T-helper 17 cell (primary cell): ENCODE measurements around the gene AFF3. TPM values are rescaled to one million over a fixed set of nuclear protein-coding genes. Genes with fewer than 3 reads are reported as not detected.

Source experiments
- ATAC-seq: fragments of 150-1000 bp; cut with Tn5 transposase; 2 replicates; pipeline ENCODE4 v1.10.0; 2021; ENCODE audit warnings: mild to moderate bottlenecking, moderate library complexity
- DNase-seq, 3 donors: peaks; one replicate each; pipeline versions ENCODE4 v3.0.0 to v3.0.0-alpha.2; 2020 to 2021
- H3K9me3 ChIP-seq: one replicate; pipeline ENCODE4 v1.7.0; 2013; ENCODE audit warnings: low read length, mild to moderate bottlenecking; ENCODE audit not compliant: control insufficient read depth, poor library complexity, severe bottlenecking
- H3K27ac Mint-ChIP-seq: one replicate; pipeline ENCODE4 v1.8.0; 2022; ENCODE audit warnings: mild to moderate bottlenecking, moderate library complexity, mixed read lengths
- H3K27me3 Mint-ChIP-seq: one replicate; pipeline ENCODE4 v1.8.0; 2022; ENCODE audit warnings: mixed read lengths
- H3K36me3 Mint-ChIP-seq: one replicate; pipeline ENCODE4 v1.8.0; 2022; ENCODE audit warnings: low read depth, mixed read lengths
- H3K4me1 Mint-ChIP-seq: one replicate; pipeline ENCODE4 v1.8.0; 2022; ENCODE audit warnings: mild to moderate bottlenecking, mixed read lengths
- H3K4me3 Mint-ChIP-seq: one replicate; pipeline ENCODE4 v1.8.0; 2022; ENCODE audit warnings: mild to moderate bottlenecking, moderate library complexity, mixed read lengths
- total RNA-seq, 4 donors: library from RNA in 2 of 4; stranded (reverse) in 2 of 4; gene quantifications; one replicate each; pipeline ENCODE4 v1.2.3 and lab custom pipeline; 2022 to 2026

AFF3 gene
- total RNA-seq, 2 donors from 2014 or later, result 6.5 to 14.4 TPM

GRCh38 chr2:99989905-99990304, 152.5 kb downstream of the AFF3 start:
- peaks cover 2% of the 10 kb centered on the region for H3K36me3 Mint-ChIP-seq
- DNase-seq (no peak), ATAC-seq (no peak)
- H3K9me3 ChIP-seq, result no peaks in the 10 kb centered on the region
- peaks cover 2% of the 10 kb centered on the region for H3K4me1 Mint-ChIP-seq
- peaks cover 11% of the 10 kb centered on the region for H3K27me3 Mint-ChIP-seq
- H3K4me3 Mint-ChIP-seq, result no peak overlapping the region
- no peak overlapping the region for H3K27ac Mint-ChIP-seq

GRCh38 chr2:99988599-99988998, 153.8 kb downstream of the AFF3 start:
- no peak overlapping the region for H3K4me3 Mint-ChIP-seq
- H3K36me3 Mint-ChIP-seq, result peaks cover 2% of the 10 kb centered on the region
- ATAC-seq (no peak), DNase-seq (no peak)
- peaks cover 2% of the 10 kb centered on the region for H3K4me1 Mint-ChIP-seq
- H3K27ac Mint-ChIP-seq, result no peak overlapping the region
- H3K27me3 Mint-ChIP-seq, result peaks cover 11% of the 10 kb centered on the region
- no peaks in the 10 kb centered on the region for H3K9me3 ChIP-seq

- H3K9me3 ChIP-seq, result no peaks in the 10 kb centered on the region
- peaks cover 2% of the 10 kb centered on the region for H3K36me3 Mint-ChIP-seq
- ATAC-seq (no peak), DNase-seq (no peak)
- no peak overlapping the region for H3K4me3 Mint-ChIP-seq
- H3K27ac Mint-ChIP-seq, result no peak overlapping the region
- H3K27me3 Mint-ChIP-seq, result peaks cover 11% of the 10 kb centered on the region
- H3K4me1 Mint-ChIP-seq, result peaks cover 2% of the 10 kb centered on the region
Observed at GRCh38 chr2:99987160-99987559, 155.2 kb downstream of the AFF3 start.

GRCh38 chr2:99984799-99985515, 157.4 kb downstream of the AFF3 start:
- DNase-seq, result no peak
- Mint-ChIP-seq H3K4me1 (peaks cover 2% of the 10 kb centered on the region), H3K4me3 (no peak overlapping the region), H3K27me3 (peaks cover 7% of the 10 kb centered on the region), H3K36me3 (no peaks in the 10 kb centered on the region), H3K27ac (no peak overlapping the region)
- no peak for ATAC-seq
- no peaks in the 10 kb centered on the region for H3K9me3 ChIP-seq

DNA sequence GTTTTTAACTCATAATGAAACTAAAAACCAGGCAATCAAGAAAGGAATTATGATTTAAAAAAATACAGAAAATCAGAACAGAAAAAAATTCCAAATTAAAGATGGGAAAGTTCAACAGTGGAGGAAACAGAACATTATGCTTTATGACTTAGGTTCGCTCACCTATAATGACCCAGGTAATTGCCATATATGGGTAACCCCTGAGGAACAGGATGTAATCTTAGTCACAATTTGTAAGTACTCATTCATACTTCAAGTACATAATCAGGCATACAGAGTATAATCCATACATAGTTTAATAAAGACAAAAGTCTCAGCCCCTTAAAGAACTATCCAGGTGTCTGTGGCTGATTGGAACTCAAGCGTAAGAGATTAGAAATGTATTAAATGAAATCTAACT, 159.6 kb downstream of the AFF3 start:
- no peak overlapping the region for H3K4me3 Mint-ChIP-seq
- H3K27me3 Mint-ChIP-seq, result no peaks in the 10 kb centered on the region
- ATAC-seq (no peak), DNase-seq (no peak)
- no peak overlapping the region for H3K27ac Mint-ChIP-seq
- no peaks in the 10 kb centered on the region for H3K36me3 Mint-ChIP-seq
- H3K4me1 Mint-ChIP-seq, result peaks cover 2% of the 10 kb centered on the region
- H3K9me3 ChIP-seq, result no peaks in the 10 kb centered on the region

DNA sequence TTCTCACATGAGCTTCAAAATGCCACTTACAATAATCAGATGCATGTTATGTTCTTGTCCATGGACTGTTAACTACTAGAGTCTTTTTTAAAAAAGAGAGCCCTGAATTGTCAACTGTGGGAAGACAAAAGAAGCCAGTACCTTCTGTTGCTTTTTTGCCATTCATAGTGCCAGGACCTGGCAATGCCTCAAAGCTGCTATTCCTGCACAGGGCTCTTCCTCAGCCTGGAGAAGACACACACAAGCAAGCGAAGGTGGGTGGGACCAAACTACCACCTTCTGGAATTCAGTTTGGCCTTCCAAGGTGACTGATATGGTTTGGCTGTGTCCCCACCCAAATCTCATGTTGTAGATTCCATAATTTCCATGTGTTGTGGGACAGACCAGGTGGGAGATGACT, 160.6 kb downstream of the AFF3 start:
- H3K4me1 Mint-ChIP-seq, result peaks cover 2% of the 10 kb centered on the region
- no peaks in the 10 kb centered on the region for H3K9me3 ChIP-seq
- DNase-seq, result no peak
- no peaks in the 10 kb centered on the region for H3K27me3 Mint-ChIP-seq
- no peak for ATAC-seq
- no peak overlapping the region for H3K4me3 Mint-ChIP-seq
- H3K36me3 Mint-ChIP-seq, result no peaks in the 10 kb centered on the region
- no peak overlapping the region for H3K27ac Mint-ChIP-seq

- Mint-ChIP-seq H3K4me1 (peaks cover 4% of the 10 kb centered on the region), H3K27ac (no peak overlapping the region), H3K4me3 (no peak overlapping the region), H3K36me3 (no peaks in the 10 kb centered on the region), H3K27me3 (no peaks in the 10 kb centered on the region)
- ATAC-seq (no peak), DNase-seq (no peak)
- no peaks in the 10 kb centered on the region for H3K9me3 ChIP-seq
Observed at GRCh38 chr2:99980176-99980575, 162.2 kb downstream of the AFF3 start.

GRCh38 chr2:99977966-99978365, 164.4 kb downstream of the AFF3 start:
- H3K27ac Mint-ChIP-seq, result no peak overlapping the region

GRCh38 chr2:99975386-99975785, 167.0 kb downstream of the AFF3 start:
- ATAC-seq (no peak), DNase-seq (no peak)
- peaks cover 4% of the 10 kb centered on the region for H3K4me1 Mint-ChIP-seq
- no peak overlapping the region for H3K27ac Mint-ChIP-seq
- no peaks in the 10 kb centered on the region for H3K27me3 Mint-ChIP-seq
- H3K4me3 Mint-ChIP-seq, result no peak overlapping the region
- peaks cover 3% of the 10 kb centered on the region for H3K36me3 Mint-ChIP-seq
- no peaks in the 10 kb centered on the region for H3K9me3 ChIP-seq

More at GRCh38 chr2:99977966-99978365, 164.4 kb downstream of the AFF3 start:
- DNase-seq (no peak), ATAC-seq (no peak)
- no peaks in the 10 kb centered on the region for H3K9me3 ChIP-seq
- Mint-ChIP-seq H3K4me3 (no peak overlapping the region), H3K36me3 (no peaks in the 10 kb centered on the region), H3K27me3 (no peaks in the 10 kb centered on the region), H3K4me1 (peaks cover 4% of the 10 kb centered on the region)

GRCh38 chr2:99974682-99975375, 167.6 kb downstream of the AFF3 start:
- no peaks in the 10 kb centered on the region for H3K9me3 ChIP-seq
- Mint-ChIP-seq H3K27me3 (no peaks in the 10 kb centered on the region), H3K4me3 (no peak overlapping the region), H3K27ac (no peak overlapping the region), H3K36me3 (peaks cover 3% of the 10 kb centered on the region), H3K4me1 (peaks cover 4% of the 10 kb centered on the region)
- DNase-seq (no peak), ATAC-seq (no peak)

GRCh38 chr2:99974275-99974674, 168.1 kb downstream of the AFF3 start:
- no peak for ATAC-seq
- H3K27me3 Mint-ChIP-seq, result no peaks in the 10 kb centered on the region
- H3K4me1 Mint-ChIP-seq, result peaks cover 4% of the 10 kb centered on the region
- H3K4me3 Mint-ChIP-seq, result no peak overlapping the region
- no peak overlapping the region for H3K27ac Mint-ChIP-seq
- peaks cover 3% of the 10 kb centered on the region for H3K36me3 Mint-ChIP-seq
- no peak for DNase-seq
- H3K9me3 ChIP-seq, result no peaks in the 10 kb centered on the region

DNA sequence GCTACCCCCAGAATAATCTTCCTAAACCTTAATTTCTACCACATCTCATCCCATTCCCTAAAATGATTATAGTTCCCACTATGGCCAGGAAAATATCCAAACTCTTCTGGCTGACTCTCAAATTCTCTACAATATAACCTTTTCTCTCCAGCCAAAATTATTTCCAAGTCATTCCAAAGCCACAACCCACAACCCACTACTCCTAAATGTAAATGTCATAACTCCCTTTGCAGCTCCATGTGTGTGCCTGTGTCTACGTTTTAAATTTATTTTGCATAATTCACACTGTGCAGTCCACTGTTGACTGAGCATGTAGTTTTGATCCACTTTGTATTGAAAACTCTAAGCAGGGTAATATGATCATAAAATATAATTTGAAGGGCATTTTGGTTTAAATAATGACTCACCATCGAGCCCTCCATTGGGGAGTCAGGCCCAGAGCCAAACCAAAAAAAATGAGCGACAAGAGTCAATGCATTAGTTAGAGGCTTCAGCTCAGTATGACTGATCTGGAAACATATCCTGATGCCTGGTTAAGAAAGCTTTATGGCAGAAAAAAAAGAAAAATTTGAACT, 171.0 kb downstream of the AFF3 start:
- no peaks in the 10 kb centered on the region for H3K9me3 ChIP-seq
- H3K36me3 Mint-ChIP-seq, result peaks cover 3% of the 10 kb centered on the region

GRCh38 chr2:99970292-99970868, 172.0 kb downstream of the AFF3 start:
- Mint-ChIP-seq H3K4me3 (no peak overlapping the region), H3K27ac (no peak overlapping the region), H3K27me3 (no peaks in the 10 kb centered on the region), H3K4me1 (no peaks in the 10 kb centered on the region), H3K36me3 (peaks cover 3% of the 10 kb centered on the region)
- no peak for DNase-seq
- ATAC-seq, result no peak
- no peaks in the 10 kb centered on the region for H3K9me3 ChIP-seq

More for the DNA sequence above, 171.0 kb downstream of the AFF3 start:
- H3K4me3 Mint-ChIP-seq, result no peak overlapping the region
- peaks cover 2% of the 10 kb centered on the region for H3K4me1 Mint-ChIP-seq
- no peaks in the 10 kb centered on the region for H3K27me3 Mint-ChIP-seq
- no peak for ATAC-seq
- DNase-seq, result no peak
- H3K27ac Mint-ChIP-seq, result no peak overlapping the region
